Osteoblast (primary cell): ENCODE data around the gene MED16. TPM values are rescaled to one million over a fixed set of nuclear protein-coding genes. Genes with fewer than 3 reads are reported as not detected.
"Not testable (repeated sequence)": the region's sequence is repeated elsewhere in the genome, so short reads cannot be mapped to it uniquely, and the experiment has no call there.

Source experiments
- DNase-seq: peaks from one replicate; pipeline ENCODE4 v3.0.0; 2011; ENCODE audit warnings: low spot score, mixed read lengths; ENCODE audit not compliant: insufficient read length; ENCODE audit errors: missing footprints
- H2AFZ ChIP-seq: 2 replicates; pipeline ENCODE4 v1.6.0; 2011; ENCODE audit warnings: mild to moderate bottlenecking, low read length
- H3K27ac ChIP-seq: 2 replicates; pipeline ENCODE4 v1.5.1; 2011; ENCODE audit warnings: mild to moderate bottlenecking, low read depth, low read length, moderate library complexity
- H3K27me3 ChIP-seq: 2 replicates; pipeline ENCODE4 v1.6.0; 2012; ENCODE audit warnings: mild to moderate bottlenecking, control low read depth, inconsistent platforms, low read length, moderate library complexity; ENCODE audit not compliant: insufficient read depth
- H3K36me3 ChIP-seq: 2 replicates; pipeline ENCODE4 v1.5.1; 2011; ENCODE audit warnings: mild to moderate bottlenecking, low read length, control low read depth, moderate library complexity; ENCODE audit not compliant: insufficient read depth
- H3K4me1 ChIP-seq: 2 replicates; pipeline ENCODE4 v1.5.1; 2011; ENCODE audit warnings: mild to moderate bottlenecking, low read length, control low read depth, moderate library complexity; ENCODE audit not compliant: insufficient read depth
- H3K4me2 ChIP-seq: 2 replicates; pipeline ENCODE4 v1.6.0; 2011; ENCODE audit warnings: mild to moderate bottlenecking, low read length; ENCODE audit not compliant: insufficient read depth
- H3K4me3 ChIP-seq: fragments of 200-600 bp; sonication (generic); 3 replicates; pipeline ENCODE4 v1.5.1; 2012; ENCODE audit warnings: mild to moderate bottlenecking, low read length, inconsistent platforms; ENCODE audit not compliant: insufficient read depth
- H3K79me2 ChIP-seq: 2 replicates; pipeline ENCODE4 v1.6.0; 2012; ENCODE audit warnings: mild to moderate bottlenecking, low read length, control low read depth, inconsistent platforms; ENCODE audit not compliant: insufficient read depth
- H3K9me3 ChIP-seq: 2 replicates; pipeline ENCODE4 v1.5.1; 2011; ENCODE audit warnings: low read depth, low read length, control low read depth
- H4K20me1 ChIP-seq: 2 replicates; pipeline ENCODE4 v1.6.0; 2012; ENCODE audit warnings: mild to moderate bottlenecking, low read length, control low read depth; ENCODE audit not compliant: insufficient read depth
- small RNA-seq: library from RNA; depleted of rRNA; stranded (forward); fragments of <200 nt; gene quantifications from one replicate; pipeline ENCODE3, GENCODE V24; 2012
- total RNA-seq: library from RNA; depleted of rRNA; stranded (reverse); fragments of >200 nt; gene quantifications from 2 replicates; pipeline ENCODE4 v1.2.3, GENCODE V29; 2012
- TF ChIP-seq, protein P1 (sequence below): IDR thresholded peaks from 2 replicates; pipeline ENCODE4 v1.5.1; 2011; ENCODE audit warnings: mild to moderate bottlenecking, low read depth, low read length, moderate library complexity; ENCODE audit errors: extremely low read depth

MED16 gene
- total RNA-seq, 1 donor: 20.6 TPM

DNA sequence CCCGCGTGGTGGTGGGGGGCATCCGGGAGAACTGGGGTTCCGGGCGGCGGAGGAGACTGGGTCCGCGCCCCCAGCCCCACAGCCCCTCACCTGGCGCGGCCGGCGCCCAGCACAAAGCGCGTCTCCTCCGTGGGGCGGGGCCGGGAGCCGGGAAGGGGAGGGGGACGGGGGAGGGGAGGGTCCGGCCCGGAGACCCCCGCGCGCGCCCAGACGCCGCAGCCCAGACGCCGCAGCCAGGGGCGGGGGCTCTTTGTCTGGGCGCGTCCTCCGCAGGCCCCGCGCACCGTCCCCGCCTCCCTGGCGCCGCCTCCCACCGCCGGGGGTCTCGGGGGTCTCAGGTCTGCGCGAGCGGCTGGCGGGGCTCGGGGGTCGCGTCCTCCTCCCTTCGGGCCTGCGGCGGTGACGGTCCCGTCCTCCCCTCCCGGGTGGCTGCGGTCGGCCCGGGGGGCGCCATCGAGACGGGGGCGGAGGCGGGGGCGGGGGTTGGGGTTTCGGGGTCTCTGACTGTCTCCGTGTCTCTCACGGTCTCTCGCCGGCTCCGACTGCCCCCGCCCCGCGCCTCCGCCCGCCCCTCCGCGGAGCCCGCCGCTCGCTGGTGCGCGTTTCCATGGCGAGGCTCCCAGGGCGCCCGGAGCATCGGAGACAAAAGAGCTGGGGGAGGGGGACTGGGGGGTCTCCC lies 71.0 kb downstream of the MED16 start, which contains the start of gene PLPPR3:
TSS of gene PLPPR3 (minus strand) at position 131 of the 679 bp plus-strand sequence. CDS start 396 bp downstream, outside the sequence.
- H3K27ac ChIP-seq: no peak within 1 kb of the TSS
- no peaks in the 10 kb centered on the region for H4K20me1 ChIP-seq
- no peak within 1 kb of the TSS for H2AFZ ChIP-seq
- H3K9me3 ChIP-seq: no peaks in the 10 kb centered on the region
- peaks cover 8% of the 10 kb centered on the region for H3K4me1 ChIP-seq
- peak; percentile 91 for DNase-seq
- H3K27me3 ChIP-seq: no peaks in the 10 kb centered on the region
- no peaks in the 10 kb centered on the region for H3K79me2 ChIP-seq
- H3K4me3 ChIP-seq: peak within 1 kb of the TSS; percentile 54
- H3K36me3 ChIP-seq: no peaks in the 10 kb centered on the region
- H3K4me2 ChIP-seq: peak within 1 kb of the TSS; percentile 48
- TF ChIP-seq, protein P1, sequence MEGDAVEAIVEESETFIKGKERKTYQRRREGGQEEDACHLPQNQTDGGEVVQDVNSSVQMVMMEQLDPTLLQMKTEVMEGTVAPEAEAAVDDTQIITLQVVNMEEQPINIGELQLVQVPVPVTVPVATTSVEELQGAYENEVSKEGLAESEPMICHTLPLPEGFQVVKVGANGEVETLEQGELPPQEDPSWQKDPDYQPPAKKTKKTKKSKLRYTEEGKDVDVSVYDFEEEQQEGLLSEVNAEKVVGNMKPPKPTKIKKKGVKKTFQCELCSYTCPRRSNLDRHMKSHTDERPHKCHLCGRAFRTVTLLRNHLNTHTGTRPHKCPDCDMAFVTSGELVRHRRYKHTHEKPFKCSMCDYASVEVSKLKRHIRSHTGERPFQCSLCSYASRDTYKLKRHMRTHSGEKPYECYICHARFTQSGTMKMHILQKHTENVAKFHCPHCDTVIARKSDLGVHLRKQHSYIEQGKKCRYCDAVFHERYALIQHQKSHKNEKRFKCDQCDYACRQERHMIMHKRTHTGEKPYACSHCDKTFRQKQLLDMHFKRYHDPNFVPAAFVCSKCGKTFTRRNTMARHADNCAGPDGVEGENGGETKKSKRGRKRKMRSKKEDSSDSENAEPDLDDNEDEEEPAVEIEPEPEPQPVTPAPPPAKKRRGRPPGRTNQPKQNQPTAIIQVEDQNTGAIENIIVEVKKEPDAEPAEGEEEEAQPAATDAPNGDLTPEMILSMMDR: no peak

DNA sequence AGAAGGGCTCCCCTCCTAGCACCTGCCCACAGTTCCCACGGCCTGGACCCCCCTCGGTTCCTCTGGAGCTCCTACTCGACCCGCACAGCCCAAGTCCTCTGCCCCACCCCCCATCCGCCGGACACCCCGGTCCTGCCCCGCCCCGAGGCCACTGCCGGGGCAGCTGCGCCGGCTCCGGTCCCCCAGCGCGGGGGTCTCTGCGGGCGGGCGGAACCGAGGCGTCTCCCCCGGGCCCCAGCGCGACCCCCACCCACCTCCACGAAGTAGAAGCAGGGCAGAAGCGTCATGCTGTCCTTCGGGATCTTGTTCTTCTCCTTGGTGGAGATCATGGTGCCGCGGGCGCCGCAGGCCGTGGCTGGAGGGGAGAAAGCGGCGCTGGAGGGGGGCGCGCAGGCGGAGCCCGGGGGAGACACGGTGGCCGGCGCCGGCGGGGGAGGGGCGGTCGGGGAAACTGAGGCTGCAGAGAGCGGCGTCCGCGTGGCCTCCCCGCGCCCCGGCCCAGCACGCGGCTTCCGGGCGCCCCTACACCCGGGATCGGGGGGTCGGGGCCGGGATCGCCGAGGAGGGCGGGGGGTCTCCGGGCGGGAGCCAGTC lies 71.7 kb downstream of the MED16 start:
- TF ChIP-seq, protein P1: no peak
- no peaks in the 10 kb centered on the region for H3K27me3 ChIP-seq
- H3K4me1 ChIP-seq: peaks cover 8% of the 10 kb centered on the region
- no peaks in the 10 kb centered on the region for H3K36me3 ChIP-seq
- H3K4me3 ChIP-seq: peak overlapping the region; percentile 54
- DNase-seq: peak; percentile 95
- peak overlapping the region; percentile 48 for H3K4me2 ChIP-seq
- no peaks in the 10 kb centered on the region for H3K9me3 ChIP-seq
- H4K20me1 ChIP-seq: no peaks in the 10 kb centered on the region
- no peak overlapping the region for H3K27ac ChIP-seq
- no peaks in the 10 kb centered on the region for H3K79me2 ChIP-seq
- H2AFZ ChIP-seq: no peak overlapping the region

DNA sequence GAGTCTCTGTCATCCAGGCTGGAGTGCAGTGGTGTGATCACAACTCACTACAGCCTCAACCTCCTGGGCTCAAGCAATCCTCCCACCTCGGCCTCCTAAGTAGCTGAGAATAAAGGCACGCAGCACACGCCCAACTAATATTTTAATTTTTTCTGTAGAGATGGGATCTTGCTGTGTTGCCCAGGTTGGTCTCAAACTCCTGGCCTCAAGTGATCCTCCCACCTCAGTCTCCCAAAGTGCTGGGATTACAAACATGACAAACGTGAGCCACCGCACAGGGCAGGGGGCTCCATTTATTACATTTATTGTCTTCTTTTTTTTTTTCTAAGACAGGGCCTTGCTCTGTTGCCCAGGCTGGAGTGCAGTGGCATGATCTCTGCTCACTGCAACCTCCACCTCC lies 72.8 kb downstream of the MED16 start:
- H3K27me3 ChIP-seq, H3K4me3 ChIP-seq, H4K20me1 ChIP-seq, DNase-seq, H3K4me2 ChIP-seq, H3K36me3 ChIP-seq, H3K27ac ChIP-seq, H3K79me2 ChIP-seq, H3K9me3 ChIP-seq, H3K4me1 ChIP-seq, H2AFZ ChIP-seq: not testable (repeated sequence)

Small RNA genes lying within 50 kb of the gene (small RNA-seq; reads per million reads assigned to genes)
- 1.1 reads per million, percentile 35 among the genes with 10 or more reads in this experiment for gene RNU6-9

Other genes starting within 250 kb of the MED16 start
- 29.8 and 38.7 TPM in 2 replicates for gene RNF126, start 230.0 kb downstream of the MED16 start, total RNA-seq
- gene FSTL3, start 216.8 kb downstream of the MED16 start, total RNA-seq: 32.7 and 52.1 TPM in 2 replicates
- not detected in 2 replicates for gene PRSS57, start 197.7 kb downstream of the MED16 start, total RNA-seq
- gene PALM, start 184.3 kb downstream of the MED16 start, total RNA-seq: 9.7 and 10.5 TPM in 2 replicates
- gene MISP, start 142.1 kb downstream of the MED16 start, total RNA-seq: 0.36 and 0.59 TPM in 2 replicates
- 106 and 124 TPM in 2 replicates for gene PTBP1, start 95.7 kb downstream of the MED16 start, total RNA-seq
- 0.36 TPM in 1 of 2 replicates, not detected in the other for gene PLPPR3, start 71.2 kb downstream of the MED16 start, total RNA-seq
- not detected in 2 replicates for gene AZU1, start 65.3 kb downstream of the MED16 start, total RNA-seq
- gene PRTN3, start 52.2 kb downstream of the MED16 start, total RNA-seq: not detected in 2 replicates
- gene ELANE, start 40.9 kb downstream of the MED16 start, total RNA-seq: 0.36 and 0.59 TPM in 2 replicates
- gene CFD, start 33.5 kb downstream of the MED16 start, total RNA-seq: 8.3 and 19.9 TPM in 2 replicates
- not detected in 2 replicates for gene RNU6-9, start 297 bp upstream of the MED16 start, total RNA-seq
- gene R3HDM4, start 20.0 kb upstream of the MED16 start, total RNA-seq: 31.1 and 32.7 TPM in 2 replicates
- not detected in 2 replicates for gene KISS1R, start 24.1 kb upstream of the MED16 start, total RNA-seq
- gene ARID3A, start 32.8 kb upstream of the MED16 start, total RNA-seq: 19.4 and 21.7 TPM in 2 replicates
- 45.6 and 46.6 TPM in 2 replicates for gene WDR18, start 91.2 kb upstream of the MED16 start, total RNA-seq
- not detected in 2 replicates for gene GRIN3B, start 107.2 kb upstream of the MED16 start, total RNA-seq
- 74.0 and 84.0 TPM in 2 replicates for gene TMEM259, start 127.9 kb upstream of the MED16 start, total RNA-seq
- gene RNU6-2, start 128.3 kb upstream of the MED16 start, total RNA-seq: not detected in 2 replicates
- 537 and 594 TPM in 2 replicates for gene CNN2, start 133.4 kb upstream of the MED16 start, total RNA-seq
- gene ABCA7, start 146.9 kb upstream of the MED16 start, total RNA-seq: 33.3 and 43.0 TPM in 2 replicates
- gene ARHGAP45, start 174.0 kb upstream of the MED16 start, total RNA-seq: 0.59 and 0.72 TPM in 2 replicates
- gene POLR2E, start 202.2 kb upstream of the MED16 start, total RNA-seq: 70.2 and 74.0 TPM in 2 replicates
- gene GPX4, start 210.8 kb upstream of the MED16 start, total RNA-seq: 515 TPM in 2 replicates